NCI-H510A treated with DMSO at 0.1 percent for 48 hours (cell line): ENCODE measurements around the gene AP1G2.
A peak's percentile ranks its signal among the peaks of the same experiment; 100 is the strongest.
"Not testable (repeated sequence)": the region's sequence is repeated elsewhere in the genome, so short reads cannot be mapped to it uniquely, and the experiment has no call there.

ENCODE experiments used
- DNase-seq: peaks from one replicate; lab custom pipeline; 2025; lab: John Stamatoyannopoulos, UW

Gene AP1G2, protein sequence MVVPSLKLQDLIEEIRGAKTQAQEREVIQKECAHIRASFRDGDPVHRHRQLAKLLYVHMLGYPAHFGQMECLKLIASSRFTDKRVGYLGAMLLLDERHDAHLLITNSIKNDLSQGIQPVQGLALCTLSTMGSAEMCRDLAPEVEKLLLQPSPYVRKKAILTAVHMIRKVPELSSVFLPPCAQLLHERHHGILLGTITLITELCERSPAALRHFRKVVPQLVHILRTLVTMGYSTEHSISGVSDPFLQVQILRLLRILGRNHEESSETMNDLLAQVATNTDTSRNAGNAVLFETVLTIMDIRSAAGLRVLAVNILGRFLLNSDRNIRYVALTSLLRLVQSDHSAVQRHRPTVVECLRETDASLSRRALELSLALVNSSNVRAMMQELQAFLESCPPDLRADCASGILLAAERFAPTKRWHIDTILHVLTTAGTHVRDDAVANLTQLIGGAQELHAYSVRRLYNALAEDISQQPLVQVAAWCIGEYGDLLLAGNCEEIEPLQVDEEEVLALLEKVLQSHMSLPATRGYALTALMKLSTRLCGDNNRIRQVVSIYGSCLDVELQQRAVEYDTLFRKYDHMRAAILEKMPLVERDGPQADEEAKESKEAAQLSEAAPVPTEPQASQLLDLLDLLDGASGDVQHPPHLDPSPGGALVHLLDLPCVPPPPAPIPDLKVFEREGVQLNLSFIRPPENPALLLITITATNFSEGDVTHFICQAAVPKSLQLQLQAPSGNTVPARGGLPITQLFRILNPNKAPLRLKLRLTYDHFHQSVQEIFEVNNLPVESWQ

DNA sequence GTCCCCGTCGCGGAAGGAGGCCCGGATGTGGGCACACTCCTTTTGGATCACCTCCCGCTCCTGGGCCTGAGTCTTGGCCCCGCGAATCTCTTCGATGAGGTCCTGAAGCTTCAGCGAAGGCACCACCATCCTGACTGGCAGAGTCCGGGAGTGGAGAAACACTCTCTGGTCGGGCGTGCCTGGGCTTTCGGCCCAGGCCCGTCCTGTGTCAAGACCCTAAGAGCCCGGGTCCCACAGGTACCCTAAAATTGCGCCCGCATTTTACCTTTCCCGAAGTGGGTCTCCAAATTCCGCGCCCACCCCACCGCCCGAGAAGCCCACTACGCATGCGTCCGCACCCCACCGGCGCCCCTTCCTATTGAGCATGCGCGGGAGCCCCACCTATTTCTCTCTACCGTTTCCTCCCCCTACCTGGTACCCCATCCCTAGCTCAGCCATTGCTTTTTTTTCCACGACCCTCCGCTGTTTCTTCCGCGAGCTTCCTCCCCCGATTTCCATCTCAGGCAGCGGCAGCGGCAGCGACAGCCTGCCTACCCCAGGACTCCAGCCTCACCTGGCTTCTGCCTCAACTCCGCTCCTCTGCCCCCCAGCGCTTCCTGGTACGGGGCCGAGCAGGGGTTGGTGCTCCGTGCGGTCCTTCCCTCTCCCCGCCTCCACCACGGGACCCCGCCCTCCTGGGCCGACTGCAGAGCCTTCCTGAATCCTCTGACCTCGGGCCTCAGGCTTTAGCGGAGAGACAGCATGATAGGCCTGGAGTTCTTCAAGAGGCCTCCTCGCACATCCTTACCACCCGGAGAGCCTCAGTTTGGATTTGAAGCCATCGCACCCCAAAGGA is at the start of gene AP1G2:
AP1G2 (minus strand) TSS at position 606 of the 835 bp plus-strand sequence; CDS start at position 129, 477 bp downstream.
- DNase-seq, result peak; percentile 87

DNA sequence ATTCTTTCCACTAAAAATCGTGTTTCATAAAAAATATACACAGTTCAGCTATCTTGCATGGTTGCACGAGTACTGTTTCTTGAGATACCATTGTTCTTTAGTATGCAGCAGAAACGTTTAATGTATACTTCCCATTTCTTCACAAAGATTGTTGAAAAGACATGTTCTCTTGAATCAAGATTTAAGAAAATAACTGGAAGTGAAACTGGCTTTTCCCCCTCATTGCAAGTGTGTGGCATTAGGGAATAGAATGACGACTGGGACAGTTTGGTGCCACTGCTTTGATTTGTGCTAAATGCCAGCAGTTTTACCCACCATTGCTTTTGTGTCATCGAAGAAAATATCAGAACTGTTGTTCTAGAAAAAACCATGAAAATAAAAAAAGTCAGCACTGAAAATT is 48.3 kb upstream of the AP1G2 start:
- no peak for DNase-seq

DNA sequence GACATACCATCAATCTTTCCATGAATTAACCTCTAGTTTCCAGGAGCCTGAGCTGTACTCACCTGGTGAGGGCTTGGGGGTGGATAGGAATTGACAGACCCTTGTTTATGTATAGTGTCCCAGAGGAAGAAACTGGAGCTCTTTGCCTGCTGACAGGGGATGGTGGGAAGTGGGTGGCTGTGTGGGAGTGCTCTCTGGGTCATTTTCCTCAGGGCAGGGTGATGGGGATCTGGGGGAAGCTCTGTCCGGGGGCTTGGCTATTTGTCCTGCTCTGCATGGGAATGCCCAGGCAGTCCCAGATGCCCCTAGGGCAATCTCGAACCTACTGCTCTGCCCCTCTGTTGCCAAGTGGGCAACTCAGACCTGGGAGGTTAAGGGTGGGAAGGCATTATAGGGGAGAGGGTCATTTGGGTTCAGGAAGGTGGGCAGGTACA is 46.8 kb upstream of the AP1G2 start:
- no peak for DNase-seq

DNA sequence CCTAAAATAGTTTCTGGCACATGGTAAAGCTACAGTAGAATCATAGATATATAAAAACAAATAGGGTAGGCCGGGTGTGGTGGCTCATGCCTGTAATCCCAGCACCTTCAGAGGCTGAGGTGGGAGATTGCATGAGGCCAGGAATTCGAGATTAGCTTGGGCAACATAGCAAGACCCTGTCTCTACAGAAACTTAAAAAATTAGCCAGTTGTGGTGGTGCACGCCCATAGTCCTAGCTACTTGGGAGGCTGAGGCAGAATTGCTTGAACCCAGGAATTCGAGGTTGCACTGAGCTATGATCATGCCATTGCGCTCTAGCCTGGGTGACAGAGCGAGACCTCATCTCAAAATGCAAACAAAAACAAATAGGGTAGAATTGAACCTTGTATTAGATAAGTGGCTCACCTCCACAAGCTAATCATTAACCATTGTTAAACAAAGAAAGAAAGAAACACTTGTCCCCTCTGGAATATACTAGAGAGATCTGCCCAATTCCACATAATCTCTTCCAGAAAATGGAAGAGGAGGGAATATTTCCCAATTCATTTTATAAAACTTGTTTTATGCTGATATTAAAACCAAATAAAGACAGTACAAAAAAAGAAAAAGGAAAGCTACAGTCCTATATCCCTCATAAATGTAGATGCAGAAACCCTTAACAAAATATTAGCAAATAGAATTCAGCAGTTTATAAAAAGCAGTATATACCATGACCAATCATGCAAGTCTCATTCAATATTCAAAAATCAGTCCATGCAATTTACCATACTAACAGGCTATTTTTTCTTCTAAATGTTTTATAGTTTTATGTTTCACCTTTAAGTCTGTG is 45.9 kb upstream of the AP1G2 start:
- DNase-seq, result no peak

DNA sequence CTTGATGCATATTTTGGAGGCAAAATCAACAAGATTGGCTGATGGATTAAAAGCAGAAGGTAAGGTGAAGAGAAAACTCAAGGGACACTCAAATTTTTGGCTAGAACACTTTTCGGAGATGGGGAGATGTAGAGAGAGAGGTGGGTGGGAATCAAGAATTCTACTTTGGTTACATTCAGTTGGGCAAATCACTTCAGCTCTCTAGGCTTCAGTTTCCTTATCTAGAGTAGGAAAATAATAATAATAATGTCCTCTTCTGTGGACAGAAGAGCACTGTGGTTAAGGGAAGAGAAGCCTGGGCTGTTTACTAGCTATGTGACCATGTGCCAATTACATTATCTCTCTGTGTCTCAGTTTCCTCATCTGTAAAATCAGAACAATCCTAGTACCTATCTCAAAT is 45.2 kb upstream of the AP1G2 start:
- DNase-seq, result no peak

DNA sequence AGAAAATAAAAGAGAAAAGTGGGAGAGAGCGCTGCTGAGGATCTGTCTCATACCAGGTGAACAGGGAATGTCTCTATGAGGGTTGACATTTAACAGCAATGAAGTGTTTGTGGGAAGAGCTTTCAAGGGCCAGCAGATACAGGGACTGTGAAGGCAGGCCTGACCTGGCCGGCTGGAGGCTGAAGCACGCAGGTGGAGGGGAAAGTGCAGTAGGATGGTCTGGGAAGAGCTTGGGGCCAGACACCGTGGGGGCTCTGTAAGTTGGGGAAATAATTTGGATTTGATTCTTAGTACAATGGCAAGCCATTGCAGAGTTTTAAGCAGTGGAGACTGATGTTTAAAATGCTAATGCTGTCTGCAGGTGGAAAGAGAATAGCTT is 44.8 kb upstream of the AP1G2 start:
- no peak for DNase-seq

DNA sequence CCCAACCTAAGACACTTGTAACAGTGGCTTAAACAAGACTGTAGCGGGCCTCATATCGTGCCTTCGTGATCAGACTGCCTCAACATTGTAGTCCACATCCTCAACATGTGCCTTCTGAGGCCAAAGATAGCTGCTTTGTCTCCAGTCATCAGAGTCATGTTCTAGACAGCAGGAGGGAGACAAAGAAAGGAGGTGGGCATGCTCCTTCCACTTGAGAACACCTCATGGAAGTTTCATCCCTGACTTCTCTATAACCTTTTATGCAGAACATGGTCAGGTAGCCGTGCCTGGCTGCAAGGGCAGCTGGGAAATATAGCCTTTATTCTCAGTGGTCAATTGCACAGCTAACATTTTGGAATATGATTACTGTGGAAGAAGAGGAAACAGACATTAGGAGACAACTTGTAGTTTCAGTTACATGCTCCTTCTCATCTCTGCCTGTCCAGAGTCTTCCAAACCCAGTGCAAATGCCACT is 43.3 kb upstream of the AP1G2 start:
- DNase-seq, result no peak

DNA sequence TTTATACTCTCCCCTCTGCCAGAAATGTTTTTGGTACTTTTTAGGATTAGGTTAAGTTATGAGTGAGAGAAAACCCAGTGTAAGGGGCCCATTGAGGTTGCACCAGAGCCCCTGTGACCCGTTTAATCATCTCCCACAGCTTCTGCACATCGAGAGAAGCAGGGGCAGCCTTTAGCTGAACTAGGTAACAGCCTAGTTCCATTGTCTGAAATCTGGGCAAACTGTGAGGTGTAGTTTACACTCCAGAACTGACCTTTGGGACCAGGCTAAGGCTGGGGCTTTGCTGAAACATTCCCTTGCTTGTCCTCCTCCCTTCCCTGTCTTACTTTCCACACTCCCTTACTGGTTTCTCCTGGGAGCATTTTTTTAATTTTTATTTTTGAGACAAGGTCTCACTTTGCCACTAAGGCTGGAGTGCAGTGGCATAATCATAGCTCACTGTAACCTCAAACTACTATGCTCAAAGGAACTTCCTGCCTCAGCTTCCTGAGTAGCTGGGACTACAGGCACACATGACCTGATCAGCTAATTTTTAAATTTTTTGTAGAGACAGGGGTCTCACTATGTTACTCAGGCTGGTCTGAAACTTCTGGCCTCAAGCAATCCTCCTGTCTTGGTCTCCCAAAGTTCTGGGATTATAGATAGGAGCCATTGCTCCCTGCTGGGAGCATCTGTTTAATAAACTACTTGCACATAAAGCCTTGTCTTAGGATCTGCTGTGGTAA is 42.7 kb upstream of the AP1G2 start:
- no peak for DNase-seq

DNA sequence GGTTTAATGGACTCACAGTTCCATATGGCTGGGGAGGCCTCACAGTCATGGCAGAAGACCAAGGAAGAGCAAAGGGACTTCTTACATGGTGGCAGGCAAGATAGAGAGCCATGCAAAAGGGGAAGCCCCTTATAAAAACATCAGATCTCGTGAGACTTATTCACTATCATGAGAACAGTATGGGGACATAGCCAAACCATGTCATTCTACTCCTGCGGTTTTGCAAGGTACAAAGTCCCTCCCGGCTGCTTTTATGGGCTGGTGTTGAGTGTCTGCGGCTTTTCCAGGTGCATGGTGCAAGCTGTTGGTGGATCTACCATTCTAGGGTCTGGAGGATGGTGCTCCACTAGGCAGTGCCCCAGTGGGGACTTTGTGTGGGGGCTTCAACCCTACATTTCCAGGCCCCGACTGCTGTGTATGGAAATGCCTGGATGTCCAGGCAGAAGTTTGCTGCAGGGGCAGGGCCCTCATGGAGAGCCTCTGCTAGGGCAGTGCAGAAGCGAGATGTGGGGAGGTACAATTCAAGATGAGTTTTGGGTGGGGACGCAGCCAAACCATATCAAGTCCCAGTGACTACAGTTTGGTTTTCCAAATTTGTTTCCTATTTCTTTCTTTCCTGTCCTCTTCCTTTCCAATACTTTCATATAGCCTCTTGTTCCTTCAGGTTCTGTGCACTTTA is 42.0 kb upstream of the AP1G2 start:
- DNase-seq, result not testable (repeated sequence)

DNA sequence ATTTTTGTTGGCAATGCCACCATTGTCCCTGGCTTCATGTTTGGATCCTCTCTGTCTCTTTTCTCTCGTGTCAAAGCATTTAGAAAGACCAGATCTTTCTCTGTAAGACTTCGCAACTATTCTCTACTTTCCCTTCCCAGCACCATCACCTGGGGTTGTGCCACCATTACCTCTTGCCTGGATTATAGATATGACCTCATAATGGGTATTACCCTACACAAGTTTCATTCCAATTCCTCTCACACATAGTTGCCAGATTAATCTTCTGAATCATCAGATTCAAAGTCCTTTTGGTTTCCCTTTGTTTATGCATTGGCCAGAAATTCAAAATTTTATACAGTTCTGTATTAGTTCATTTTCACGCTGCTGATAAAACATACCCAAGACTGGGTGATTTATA is 41.4 kb upstream of the AP1G2 start:
- no peak for DNase-seq

DNA sequence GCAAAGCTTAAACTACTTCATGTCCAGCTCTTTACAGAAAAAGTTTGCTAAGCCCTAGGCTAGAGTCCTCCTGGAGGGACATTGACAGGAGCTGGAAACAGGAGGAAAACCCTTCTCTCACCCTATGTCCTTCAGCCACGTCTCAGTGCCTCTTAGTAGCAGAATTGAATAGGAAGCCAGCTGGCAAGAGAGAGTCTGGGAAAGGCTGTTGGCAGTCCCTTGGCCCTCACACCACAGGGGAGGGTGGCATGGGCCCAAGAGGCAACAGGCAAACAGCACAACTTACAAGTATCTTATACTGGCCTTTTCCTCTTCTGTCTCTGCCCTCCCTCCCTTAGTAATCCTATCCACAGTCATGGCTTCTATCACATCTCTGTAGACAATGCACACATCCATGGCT is 40.9 kb upstream of the AP1G2 start:
- no peak for DNase-seq

DNA sequence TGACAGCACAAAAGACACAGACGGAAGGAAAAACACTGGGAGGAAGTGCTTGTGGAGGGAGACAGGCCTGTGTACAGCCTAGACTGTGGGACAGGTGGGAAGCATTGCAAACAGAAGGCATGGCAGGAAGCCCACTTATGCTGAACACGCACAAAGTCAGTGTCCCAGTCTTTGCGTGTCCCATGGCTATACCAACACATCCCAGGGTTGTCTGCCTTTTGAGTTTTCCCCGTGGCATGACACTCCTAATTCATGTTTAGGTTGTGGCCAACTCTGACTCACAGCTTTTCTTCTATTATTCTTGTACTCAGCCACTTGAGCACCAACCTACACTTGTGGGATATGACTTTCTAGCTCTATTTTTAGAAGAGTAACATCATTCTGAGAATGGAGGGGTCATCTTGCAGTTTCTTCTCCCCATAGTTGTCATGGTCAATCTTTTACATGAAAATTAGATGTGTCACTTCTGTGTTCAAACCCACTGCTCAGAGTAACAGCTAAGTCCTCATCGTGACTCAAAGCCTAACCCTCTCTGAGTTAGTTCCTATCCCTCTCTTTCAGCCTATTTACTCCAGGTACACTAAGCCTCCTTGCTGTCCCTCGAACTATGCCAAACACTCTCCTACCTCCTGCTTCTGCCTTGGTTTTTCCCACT is 38.5 kb upstream of the AP1G2 start:
- no peak for DNase-seq

DNA sequence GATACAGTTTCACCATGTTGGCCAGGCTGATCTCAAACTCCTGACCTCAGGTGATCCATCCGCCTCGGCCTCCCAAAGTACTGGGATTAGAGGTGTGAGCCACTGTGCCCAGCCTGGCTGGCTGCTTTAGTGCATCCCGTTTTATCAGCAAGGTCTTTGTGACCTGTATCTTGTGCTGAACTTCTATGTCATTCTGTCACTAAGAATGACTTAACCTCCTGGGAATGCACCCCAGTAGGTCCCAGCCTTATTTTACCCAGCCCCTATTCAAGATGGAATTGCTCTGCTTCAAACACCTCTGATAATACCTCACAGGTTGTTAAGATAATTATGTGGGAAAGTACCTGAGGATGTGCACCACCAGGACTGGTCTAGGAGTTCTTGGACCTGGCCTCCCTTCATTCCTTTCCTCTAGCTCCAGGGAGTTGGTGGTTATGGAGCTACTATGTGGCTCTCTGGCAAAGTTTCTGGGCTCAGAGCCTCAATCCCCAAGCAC is 37.1 kb upstream of the AP1G2 start:
- DNase-seq, result no peak

DNA sequence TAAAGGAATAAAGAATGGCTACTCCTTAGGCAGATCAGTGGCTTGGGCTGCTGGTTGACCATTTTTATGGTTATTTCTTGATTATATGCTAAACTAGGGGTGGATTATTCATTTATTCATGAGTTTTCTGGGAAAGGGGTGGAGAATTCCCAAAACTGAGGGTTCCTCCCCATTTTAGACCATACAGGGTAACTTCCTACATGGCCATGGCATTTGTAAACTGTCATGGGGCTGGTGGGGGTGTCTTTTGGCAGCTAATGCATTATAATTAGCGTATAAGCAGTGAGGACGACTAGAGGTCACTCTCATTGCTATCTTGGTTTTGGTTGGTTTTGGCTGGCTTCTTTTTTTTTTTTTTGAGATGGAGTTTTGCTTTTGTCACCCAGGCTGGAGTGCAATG is 36.6 kb upstream of the AP1G2 start:
- no peak for DNase-seq

DNA sequence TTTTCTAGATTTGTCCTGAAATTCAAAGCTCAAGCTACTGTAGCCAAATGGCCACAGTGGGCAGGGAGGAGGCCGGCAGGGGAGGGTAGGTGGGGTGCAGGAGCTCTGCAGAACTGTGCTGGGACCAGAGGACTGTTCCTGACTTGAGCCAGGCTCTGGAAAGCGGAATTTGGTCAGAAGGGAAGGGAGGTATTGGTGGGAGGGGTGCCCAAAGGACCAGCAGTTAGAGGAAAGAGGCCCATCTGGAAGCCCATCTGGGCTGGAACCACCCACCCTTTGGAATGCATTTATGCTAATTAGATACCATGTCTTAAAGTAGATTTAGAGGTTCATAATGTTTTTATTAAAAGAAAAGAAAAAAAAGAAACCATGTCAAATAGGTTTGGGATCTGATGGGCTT is 35.5 kb upstream of the AP1G2 start:
- DNase-seq, result no peak

DNA sequence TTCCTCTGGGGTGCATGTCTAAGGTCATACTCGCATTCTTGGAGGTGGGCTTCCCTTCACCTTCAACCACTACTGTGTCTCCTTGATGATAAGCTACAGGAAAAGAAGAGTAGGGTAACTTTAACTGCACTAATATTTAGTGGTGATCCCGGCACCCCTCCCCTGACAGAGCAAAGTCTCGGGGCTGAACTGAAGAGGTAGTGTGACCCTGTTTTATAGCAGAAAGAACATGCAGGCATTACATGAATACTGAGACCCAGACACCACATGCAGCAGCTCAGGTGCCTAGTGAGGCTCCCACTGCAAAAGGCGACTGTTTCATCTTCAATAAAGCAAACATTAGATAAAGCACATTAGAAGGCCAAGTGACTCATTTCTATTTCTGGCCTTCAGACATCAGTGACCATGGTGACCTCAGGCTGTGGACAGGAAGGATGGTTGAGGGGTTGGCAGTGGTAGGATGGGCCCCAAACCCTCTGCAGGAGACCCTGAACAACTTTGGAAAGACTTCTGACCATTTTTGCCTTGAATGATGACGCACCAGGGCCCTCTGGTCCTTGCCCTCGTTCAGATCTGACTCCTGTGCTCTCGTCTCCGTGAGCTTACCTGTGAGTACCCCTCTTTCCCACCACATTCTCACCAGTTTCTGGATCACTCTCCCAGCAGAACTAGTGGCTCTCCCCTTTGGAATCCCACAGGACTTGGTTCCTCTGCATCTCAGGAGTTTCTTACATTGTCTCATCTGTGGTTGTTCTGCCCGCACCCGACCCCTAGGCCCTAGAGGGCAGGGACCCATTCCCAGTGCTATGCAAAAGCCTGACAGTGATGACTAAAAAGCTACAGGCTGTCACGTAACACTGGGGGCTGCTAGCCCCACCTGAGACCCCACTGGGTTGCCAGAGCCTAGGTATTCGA is 34.8 kb upstream of the AP1G2 start:
- DNase-seq, result no peak

DNA sequence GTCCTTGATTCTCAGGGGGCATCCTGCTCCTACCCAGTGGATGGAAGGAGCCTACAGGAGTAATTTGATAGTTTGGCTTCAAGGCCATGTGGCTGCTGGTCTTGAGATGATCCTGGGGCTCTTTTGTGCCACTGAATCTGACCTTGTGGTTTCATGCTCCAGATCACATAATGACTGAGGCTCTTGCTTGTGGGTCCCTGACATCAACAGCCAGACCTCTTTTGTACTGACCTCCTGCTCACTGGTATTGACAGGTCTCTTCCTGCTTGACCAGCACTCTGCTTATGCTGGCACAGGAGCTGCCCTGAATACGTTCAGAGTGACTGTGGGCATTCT is 34.2 kb upstream of the AP1G2 start:
- DNase-seq, result no peak

DNA sequence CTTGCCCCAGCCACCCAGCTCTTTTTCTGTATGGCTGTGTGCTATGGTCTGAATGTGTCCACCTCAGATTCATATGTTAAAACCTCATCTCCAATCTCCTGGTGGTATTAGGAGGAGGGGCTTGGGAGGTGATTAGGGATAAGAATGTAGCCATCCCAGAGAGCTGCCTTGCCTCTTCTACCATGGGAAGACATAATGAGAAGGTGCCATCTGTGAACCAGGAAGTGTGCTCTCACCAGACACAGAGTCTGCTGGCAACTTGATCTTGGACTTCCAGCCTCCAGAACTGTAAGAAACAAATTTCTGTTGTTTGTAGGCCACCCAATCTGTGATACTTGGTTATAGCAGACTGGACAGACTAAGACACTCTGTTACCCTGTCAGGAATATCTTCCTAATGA is 33.8 kb upstream of the AP1G2 start:
- no peak for DNase-seq

DNA sequence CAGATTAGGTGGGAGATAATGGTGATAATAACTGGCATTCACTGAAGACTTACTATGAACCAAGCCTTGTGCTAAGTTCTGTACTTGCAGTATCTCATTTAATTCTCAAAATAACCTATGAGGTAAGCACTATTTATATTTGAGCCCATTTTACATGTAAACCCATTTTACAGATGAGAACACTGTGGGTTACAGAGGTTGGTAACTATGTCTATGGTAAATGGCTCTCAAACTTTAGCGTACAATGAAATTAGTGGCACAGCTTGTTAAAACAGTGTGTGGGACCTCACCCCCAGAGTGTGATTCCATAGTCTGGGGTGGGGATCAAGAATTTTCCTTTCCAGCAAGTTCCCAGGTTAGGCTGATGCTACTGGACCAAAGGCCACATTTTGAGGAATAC is 33.2 kb upstream of the AP1G2 start:
- no peak for DNase-seq
